ENCODE results near the gene TRAPPC10.

The TRAPPC10 gene

GRCh38 chr21:44035244-44035643, 23.1 kb downstream of the TRAPPC10 start:
- DNase-seq (ENCODE audit: low read depth), result no peak

GRCh38 chr21:44038063-44038462, 26.0 kb downstream of the TRAPPC10 start:
- DNase-seq (ENCODE audit: low read depth), result no peak

GRCh38 chr21:44039828-44040227, 27.7 kb downstream of the TRAPPC10 start:
- no peak for DNase-seq (ENCODE audit: low read depth)

- DNase-seq (ENCODE audit: low read depth), result no peak
These were observed 31.5 kb downstream of the TRAPPC10 start for GRCh38 chr21:44043613-44044012.

- DNase-seq (ENCODE audit: low read depth), result no peak
These were observed 34.6 kb downstream of the TRAPPC10 start for GRCh38 chr21:44046734-44047133.

GRCh38 chr21:44047996-44048560, 36.0 kb downstream of the TRAPPC10 start:
- no peak for DNase-seq (ENCODE audit: low read depth)

GRCh38 chr21:44049182-44049581, 37.1 kb downstream of the TRAPPC10 start:
- no peak for DNase-seq (ENCODE audit: low read depth)

GRCh38 chr21:44049606-44050005, 37.5 kb downstream of the TRAPPC10 start:
- no peak for DNase-seq (ENCODE audit: low read depth)

GRCh38 chr21:44050276-44050675, 38.2 kb downstream of the TRAPPC10 start:
- no peak for DNase-seq (ENCODE audit: low read depth)

GRCh38 chr21:44051462-44051941, 39.4 kb downstream of the TRAPPC10 start:
- DNase-seq (ENCODE audit: low read depth), result no peak

- DNase-seq (ENCODE audit: low read depth), result no peak
These were observed 40.1 kb downstream of the TRAPPC10 start for GRCh38 chr21:44052071-44052829.

GRCh38 chr21:44052830-44053226, 40.7 kb downstream of the TRAPPC10 start:
- no peak for DNase-seq (ENCODE audit: low read depth)

- DNase-seq (ENCODE audit: low read depth), result no peak
These were observed 41.5 kb downstream of the TRAPPC10 start for GRCh38 chr21:44053567-44053966.

- no peak for DNase-seq (ENCODE audit: low read depth)
These were observed 42.6 kb downstream of the TRAPPC10 start for GRCh38 chr21:44054710-44055109.

- no peak for DNase-seq (ENCODE audit: low read depth)
These were observed 44.9 kb downstream of the TRAPPC10 start for GRCh38 chr21:44057055-44057454.

GRCh38 chr21:44057960-44058651, 46.0 kb downstream of the TRAPPC10 start:
- no peak for DNase-seq (ENCODE audit: low read depth)

GRCh38 chr21:44058652-44058964, 46.5 kb downstream of the TRAPPC10 start:
- DNase-seq (ENCODE audit: low read depth), result no peak

GRCh38 chr21:44058981-44059380, 46.9 kb downstream of the TRAPPC10 start:
- DNase-seq (ENCODE audit: low read depth), result no peak

GRCh38 chr21:44059710-44060109, 47.6 kb downstream of the TRAPPC10 start:
- no peak for DNase-seq (ENCODE audit: low read depth)

GRCh38 chr21:44062380-44062779, 50.3 kb downstream of the TRAPPC10 start:
- no peak for DNase-seq (ENCODE audit: low read depth)

- DNase-seq (ENCODE audit: low read depth), result no peak
These were observed 51.2 kb downstream of the TRAPPC10 start for GRCh38 chr21:44063151-44063912.

- DNase-seq (ENCODE audit: low read depth), result no peak
These were observed 52.8 kb downstream of the TRAPPC10 start for GRCh38 chr21:44064852-44065403.
